Breast epithelium (tissue), 4 donors: ENCODE measurements around the gene NXN. TPM values are rescaled to one million over a fixed set of nuclear protein-coding genes. Genes with fewer than 3 reads are reported as not detected.
"Not testable (repeated sequence)": the region's sequence is repeated elsewhere in the genome, so short reads cannot be mapped to it uniquely, and the experiment has no call there.

ENCODE experiments used
- DNase-seq, 2 donors: peaks; one replicate each; pipeline ENCODE4 v3.0.0-alpha.2; 2019; ENCODE audit warnings: low spot score in 2 of 2
- H3K27ac ChIP-seq, 2 donors: fragments of 200-600 bp; sonication (generic) in 1 of 2; one replicate each; pipeline ENCODE4 v1.5.1; 2016 to 2019; ENCODE audit warnings: mild to moderate bottlenecking in 1 of 2
- H3K27me3 ChIP-seq, 2 donors: fragments of 200-600 bp; sonication (generic) in 1 of 2; one replicate each; pipeline versions ENCODE4 v1.5.1 to v1.6.0; 2017 to 2019; ENCODE audit warnings: control low read depth in 1 of 2, mild to moderate bottlenecking in 1 of 2
- H3K36me3 ChIP-seq: fragments of 200-600 bp; one replicate; pipeline ENCODE4 v1.5.1; 2019
- H3K4me1 ChIP-seq, 2 donors: fragments of 200-600 bp; sonication (generic); one replicate each; pipeline ENCODE4 v1.5.1; 2016 to 2019; ENCODE audit warnings: control low read depth in 1 of 2
- H3K4me3 ChIP-seq, 3 donors: fragments of 200-600 bp; sonication (generic); 1 replicate in 2 of 3; 2 replicates in 1 of 3; pipeline ENCODE4 v1.5.1; 2016 to 2019; ENCODE audit warnings: mild to moderate bottlenecking in 3 of 3, moderate library complexity in 2 of 3
- H3K9me3 ChIP-seq, 2 donors: fragments of 200-600 bp; sonication (generic) in 1 of 2; one replicate each; pipeline ENCODE4 v1.5.1; 2016 to 2019; ENCODE audit warnings: control low read depth in 1 of 2
- CTCF ChIP-seq, 3 donors: fragments of 450-650 bp; IDR thresholded peaks; one replicate each; pipeline ENCODE4 v1.5.1; 2016 to 2017; ENCODE audit warnings: antibody characterized with exemption in 3 of 3, mild to moderate bottlenecking in 3 of 3, moderate library complexity in 3 of 3
- POLR2A ChIP-seq: fragments of 450-650 bp; IDR thresholded peaks from one replicate; pipeline ENCODE4 v1.6.1; 2016; ENCODE audit warnings: antibody characterized with exemption, mild to moderate bottlenecking, moderate library complexity
- POLR2AphosphoS5 ChIP-seq, 3 donors: sonication (generic); formaldehyde crosslinking; IDR thresholded peaks; one replicate each; pipeline ENCODE4 v1.6.1; 2017; ENCODE audit warnings: antibody characterized with exemption in 3 of 3
- intact Hi-C: fragments of 100-400 bp; cut with DNase I; formaldehyde crosslinking; loops from one replicate; pipeline ENCODE4 v1.15.1; 2023; ENCODE audit warnings: low total_unique reads
- total RNA-seq, 3 donors: library from RNA; depleted of rRNA; stranded (reverse); fragments of >200 nt; gene quantifications; one replicate each; pipeline ENCODE4 v1.1.0, GENCODE V29; 2016

NXN gene
- total RNA-seq, 3 donors from 2014 or later: 9.3 to 14.3 (median 12.8) TPM

GRCh38 chr17:914561-914960, 65.0 kb downstream of the NXN start:
- no peak for DNase-seq
- Histone ChIP-seq H3K36me3 (no peaks in the 10 kb centered on the region), H3K9me3 (no peaks in the 10 kb centered on the region), H3K4me1 (no peaks in the 10 kb centered on the region), H3K4me3 (no peak overlapping the region), H3K27me3 (no peaks in the 10 kb centered on the region), H3K27ac (peak overlapping the region; percentile 41 to 84)
- TF ChIP-seq CTCF (IDR thresholded peaks at IDR 0.05) (no peak), POLR2AphosphoS5 (IDR thresholded peaks at IDR 0.05) (no peak), POLR2A (no peak)
- intact Hi-C loops: no loop called here

GRCh38 chr17:913207-913606, 66.4 kb downstream of the NXN start:
- intact Hi-C loops: no loop called here
- Histone ChIP-seq H3K4me1 (no peaks in the 10 kb centered on the region), H3K4me3 (no peak overlapping the region), H3K9me3 (no peaks in the 10 kb centered on the region), H3K36me3 (no peaks in the 10 kb centered on the region), H3K27ac (peak overlapping the region in 1 of 2 donors; percentile 45), H3K27me3 (no peaks in the 10 kb centered on the region)
- no peak for DNase-seq
- TF ChIP-seq POLR2AphosphoS5 (IDR thresholded peaks at IDR 0.05) (no peak), CTCF (IDR thresholded peaks at IDR 0.05) (no peak), POLR2A (no peak)

GRCh38 chr17:909642-910323, 69.8 kb downstream of the NXN start:
- TF ChIP-seq CTCF (IDR thresholded peaks at IDR 0.05) (no peak), POLR2A (no peak), POLR2AphosphoS5 (IDR thresholded peaks at IDR 0.05) (peak in 1 of 3 donors; percentile 86)
- H3K27me3 ChIP-seq: no peaks in the 10 kb centered on the region
- no peaks in the 10 kb centered on the region for H3K4me1 ChIP-seq
- DNase-seq: no peak
- H3K36me3 ChIP-seq: no peaks in the 10 kb centered on the region
- intact Hi-C loops: no loop called here
- H3K4me3 ChIP-seq: peak overlapping the region in 2 of 3 donors; percentile 5 to 42
- H3K27ac ChIP-seq: peak overlapping the region; percentile 58 to 84
- no peaks in the 10 kb centered on the region for H3K9me3 ChIP-seq

GRCh38 chr17:907725-908124, 71.9 kb downstream of the NXN start:
- Histone ChIP-seq H3K27me3 (no peaks in the 10 kb centered on the region), H3K36me3 (no peaks in the 10 kb centered on the region), H3K4me3 (no peak overlapping the region), H3K9me3 (no peaks in the 10 kb centered on the region), H3K4me1 (no peaks in the 10 kb centered on the region), H3K27ac (no peak overlapping the region)
- intact Hi-C loops: no loop called here
- TF ChIP-seq POLR2A: no peak
- TF ChIP-seq CTCF (IDR thresholded peaks at IDR 0.05): no peak
- DNase-seq: no peak

GRCh38 chr17:905708-906107, 73.9 kb downstream of the NXN start:
- H3K27ac ChIP-seq, intact Hi-C loops, H3K36me3 ChIP-seq, H3K27me3 ChIP-seq, DNase-seq, H3K9me3 ChIP-seq, H3K4me1 ChIP-seq, H3K4me3 ChIP-seq: not testable (repeated sequence)
